ENCODE measurements around the gene MC3R.

Gene MC3R

GRCh38 chr20:56223352-56223751 lies 25.2 kb upstream of the MC3R start:
- no peaks in the 10 kb centered on the region for H3K36me3 ChIP-seq (ENCODE audit: insufficient read depth, low read length)
- no peak overlapping the region for H3K9ac ChIP-seq (ENCODE audit: low read depth, low read length)
- H3K9me3 ChIP-seq (ENCODE audit: control insufficient read depth, insufficient read depth, low read length) = peaks cover 4% of the 10 kb centered on the region; the same call in 1 of the 2 replicates
- H3K4me1 ChIP-seq (ENCODE audit: insufficient read depth, low read length) = no peaks in the 10 kb centered on the region

- H3K9me3 ChIP-seq (ENCODE audit: control insufficient read depth, insufficient read depth, low read length) = peaks cover 4% of the 10 kb centered on the region; the same call in 1 of the 2 replicates
- H3K9ac ChIP-seq (ENCODE audit: low read depth, low read length) = no peak overlapping the region
- no peaks in the 10 kb centered on the region for H3K4me1 ChIP-seq (ENCODE audit: insufficient read depth, low read length)
- H3K36me3 ChIP-seq (ENCODE audit: insufficient read depth, low read length) = no peaks in the 10 kb centered on the region
Measured at GRCh38 chr20:56228021-56228420, 20.5 kb upstream of the MC3R start.

- peaks cover 2% of the 10 kb centered on the region; the same call in 1 of the 2 replicates for H3K9me3 ChIP-seq (ENCODE audit: control insufficient read depth, insufficient read depth, low read length)
- H3K9ac ChIP-seq (ENCODE audit: low read depth, low read length) = no peak overlapping the region
- no peaks in the 10 kb centered on the region for H3K4me1 ChIP-seq (ENCODE audit: insufficient read depth, low read length)
- no peaks in the 10 kb centered on the region for H3K36me3 ChIP-seq (ENCODE audit: insufficient read depth, low read length)
Measured at GRCh38 chr20:56229812-56230211, 18.7 kb upstream of the MC3R start.

- Histone ChIP-seq H3K36me3 (ENCODE audit: insufficient read depth, low read length) (no peaks in the 10 kb centered on the region), H3K4me1 (ENCODE audit: insufficient read depth, low read length) (no peaks in the 10 kb centered on the region), H3K9me3 (ENCODE audit: control insufficient read depth, insufficient read depth, low read length) (no peaks in the 10 kb centered on the region; the same call in 1 of the 2 replicates)
Measured at GRCh38 chr20:56234110-56234509, 14.4 kb upstream of the MC3R start.

GRCh38 chr20:56237335-56237734 lies 11.2 kb upstream of the MC3R start:
- no peaks in the 10 kb centered on the region for H3K4me1 ChIP-seq (ENCODE audit: insufficient read depth, low read length)
- H3K36me3 ChIP-seq (ENCODE audit: insufficient read depth, low read length) = no peaks in the 10 kb centered on the region
- H3K9me3 ChIP-seq (ENCODE audit: control insufficient read depth, insufficient read depth, low read length) = no peaks in the 10 kb centered on the region; the same call in 1 of the 2 replicates
- no peak overlapping the region for H3K9ac ChIP-seq (ENCODE audit: low read depth, low read length)

More at GRCh38 chr20:56234110-56234509, 14.4 kb upstream of the MC3R start:
- H3K9ac ChIP-seq (ENCODE audit: low read depth, low read length) = no peak overlapping the region

DNA sequence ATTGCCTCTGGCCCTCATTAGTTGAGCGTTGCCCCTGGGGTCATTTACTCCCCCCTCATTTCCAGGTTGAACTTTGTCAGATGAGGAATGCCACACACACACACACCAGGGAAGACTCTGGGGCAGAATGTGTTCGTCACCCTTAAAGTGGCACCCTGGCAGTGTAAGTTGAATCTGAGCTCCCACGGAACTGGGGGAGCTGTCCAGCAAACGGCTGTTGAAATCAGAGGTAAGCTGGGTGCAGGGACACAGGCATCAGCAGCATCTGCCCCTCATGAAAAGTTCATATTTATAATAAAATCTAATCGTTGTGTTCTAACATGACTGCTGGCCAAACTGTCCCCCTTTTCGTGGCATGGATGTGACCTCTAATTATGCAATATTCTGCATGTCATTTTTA lies 4.3 kb upstream of the MC3R start:
- Histone ChIP-seq H3K9me3 (ENCODE audit: control insufficient read depth, insufficient read depth, low read length) (no peaks in the 10 kb centered on the region), H3K4me1 (ENCODE audit: insufficient read depth, low read length) (no peaks in the 10 kb centered on the region), H3K36me3 (ENCODE audit: insufficient read depth, low read length) (no peaks in the 10 kb centered on the region), H3K9ac (ENCODE audit: low read depth, low read length) (no peak overlapping the region)

- Histone ChIP-seq H3K9me3 (ENCODE audit: control insufficient read depth, insufficient read depth, low read length) (no peaks in the 10 kb centered on the region), H3K36me3 (ENCODE audit: insufficient read depth, low read length) (no peaks in the 10 kb centered on the region), H3K4me1 (ENCODE audit: insufficient read depth, low read length) (no peaks in the 10 kb centered on the region), H3K9ac (ENCODE audit: low read depth, low read length) (no peak overlapping the region)
Measured at GRCh38 chr20:56245761-56246160, 2.8 kb upstream of the MC3R start.

GRCh38 chr20:56249244-56249955 lies 868 bp downstream of the MC3R start:
- H3K36me3 ChIP-seq (ENCODE audit: insufficient read depth, low read length) = no peaks in the 10 kb centered on the region
- no peaks in the 10 kb centered on the region for H3K4me1 ChIP-seq (ENCODE audit: insufficient read depth, low read length)
- H3K9ac ChIP-seq (ENCODE audit: low read depth, low read length) = no peak overlapping the region
- no peaks in the 10 kb centered on the region for H3K9me3 ChIP-seq (ENCODE audit: control insufficient read depth, insufficient read depth, low read length)

DNA sequence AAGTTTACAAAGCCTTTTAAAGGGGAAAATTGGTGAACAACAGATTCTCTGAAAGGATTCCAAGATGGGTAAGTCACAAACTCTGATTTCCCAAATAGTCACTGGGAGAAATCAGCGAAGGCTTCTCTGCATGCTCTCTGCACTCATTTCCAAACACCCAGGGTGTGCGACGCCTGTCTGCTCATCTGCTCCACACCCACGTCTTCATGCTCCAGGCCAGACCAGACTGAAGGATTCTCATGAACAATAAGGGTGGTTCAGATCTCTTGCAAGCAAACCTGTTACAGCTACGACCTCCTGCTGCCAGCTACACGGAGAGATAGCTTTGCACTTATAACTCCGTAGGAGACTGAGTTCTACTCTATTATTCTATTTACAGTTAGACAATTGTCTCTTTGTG lies 1.4 kb downstream of the MC3R start:
- Histone ChIP-seq H3K9me3 (ENCODE audit: control insufficient read depth, insufficient read depth, low read length) (no peaks in the 10 kb centered on the region), H3K9ac (ENCODE audit: low read depth, low read length) (no peak overlapping the region), H3K4me1 (ENCODE audit: insufficient read depth, low read length) (no peaks in the 10 kb centered on the region), H3K36me3 (ENCODE audit: insufficient read depth, low read length) (no peaks in the 10 kb centered on the region)

- Histone ChIP-seq H3K9ac (ENCODE audit: low read depth, low read length) (no peak overlapping the region), H3K9me3 (ENCODE audit: control insufficient read depth, insufficient read depth, low read length) (no peaks in the 10 kb centered on the region), H3K36me3 (ENCODE audit: insufficient read depth, low read length) (no peaks in the 10 kb centered on the region), H3K4me1 (ENCODE audit: insufficient read depth, low read length) (no peaks in the 10 kb centered on the region)
Measured at GRCh38 chr20:56257604-56258003, 9.1 kb downstream of the MC3R start.

DNA sequence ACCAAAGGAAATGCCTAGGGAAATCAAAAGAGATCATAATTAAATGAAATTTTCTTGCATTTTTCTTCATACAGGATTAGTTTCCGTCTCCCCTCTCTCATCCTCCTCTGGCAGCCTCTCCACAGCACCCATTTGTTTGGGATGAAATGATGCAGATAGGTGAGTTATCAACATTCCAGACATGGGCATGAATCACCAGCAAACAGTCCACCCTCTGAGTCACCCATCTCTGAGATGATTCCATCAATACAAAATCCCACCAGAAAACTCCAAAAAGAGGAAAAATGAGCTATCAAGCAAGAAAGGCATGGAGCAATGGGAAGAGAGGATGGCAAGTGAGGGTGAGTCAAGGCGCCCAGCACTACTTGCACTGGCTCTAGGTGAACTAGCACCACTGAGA lies 11.4 kb downstream of the MC3R start:
- H3K4me1 ChIP-seq (ENCODE audit: insufficient read depth, low read length) = no peaks in the 10 kb centered on the region
- H3K9ac ChIP-seq (ENCODE audit: low read depth, low read length) = no peak overlapping the region
- H3K36me3 ChIP-seq (ENCODE audit: insufficient read depth, low read length) = no peaks in the 10 kb centered on the region
- no peaks in the 10 kb centered on the region for H3K9me3 ChIP-seq (ENCODE audit: control insufficient read depth, insufficient read depth, low read length)

DNA sequence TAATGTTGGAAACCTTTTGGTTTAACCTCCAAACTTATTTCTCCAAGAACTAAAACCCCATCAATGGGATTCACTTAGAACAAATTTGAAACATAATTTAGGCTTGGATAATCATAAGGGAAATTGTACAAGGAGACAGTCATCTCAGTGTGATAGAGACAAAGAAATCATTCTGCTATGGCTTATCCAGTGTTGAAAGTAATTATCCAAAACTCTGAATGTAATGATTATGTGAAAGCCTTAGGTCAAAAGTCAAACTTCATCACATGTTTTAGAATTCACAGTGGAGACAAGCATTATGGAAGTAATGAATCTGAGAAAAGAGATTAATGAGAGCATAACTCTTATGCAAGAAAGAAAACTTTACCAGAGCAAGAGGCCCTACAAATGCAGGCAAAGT lies 20.0 kb downstream of the MC3R start:
- no peaks in the 10 kb centered on the region for H3K36me3 ChIP-seq (ENCODE audit: insufficient read depth, low read length)
- H3K9ac ChIP-seq (ENCODE audit: low read depth, low read length) = no peak overlapping the region
- no peaks in the 10 kb centered on the region for H3K9me3 ChIP-seq (ENCODE audit: control insufficient read depth, insufficient read depth, low read length)
- H3K4me1 ChIP-seq (ENCODE audit: insufficient read depth, low read length) = no peaks in the 10 kb centered on the region

DNA sequence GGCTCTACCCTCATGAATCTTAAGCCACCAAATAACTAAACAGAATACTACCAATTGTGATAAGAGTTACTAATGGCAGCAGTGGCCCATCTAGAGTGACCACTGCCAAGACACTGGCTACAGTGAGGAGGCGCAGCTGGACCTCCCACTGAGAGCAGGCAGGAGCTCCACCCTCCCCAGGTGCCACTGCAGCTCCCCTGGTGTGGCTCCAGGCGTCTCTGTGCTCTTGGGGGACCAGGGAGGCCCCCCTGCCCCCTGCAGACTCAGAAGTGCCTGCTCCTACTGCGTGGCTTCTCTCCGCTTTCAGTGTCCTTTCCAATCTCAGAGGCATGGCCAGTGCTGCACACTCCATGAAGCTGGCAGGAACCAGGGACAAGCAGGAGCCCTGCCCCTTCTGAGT lies 23.4 kb downstream of the MC3R start:
- no peaks in the 10 kb centered on the region for H3K9me3 ChIP-seq (ENCODE audit: control insufficient read depth, insufficient read depth, low read length)
- H3K9ac ChIP-seq (ENCODE audit: low read depth, low read length) = no peak overlapping the region
- no peaks in the 10 kb centered on the region for H3K4me1 ChIP-seq (ENCODE audit: insufficient read depth, low read length)
- H3K36me3 ChIP-seq (ENCODE audit: insufficient read depth, low read length) = no peaks in the 10 kb centered on the region

GRCh38 chr20:56273491-56273890 lies 25.0 kb downstream of the MC3R start:
- H3K9me3 ChIP-seq (ENCODE audit: control insufficient read depth, insufficient read depth, low read length) = no peaks in the 10 kb centered on the region
- H3K9ac ChIP-seq (ENCODE audit: low read depth, low read length) = no peak overlapping the region
- H3K36me3 ChIP-seq (ENCODE audit: insufficient read depth, low read length) = no peaks in the 10 kb centered on the region
- H3K4me1 ChIP-seq (ENCODE audit: insufficient read depth, low read length) = no peaks in the 10 kb centered on the region

DNA sequence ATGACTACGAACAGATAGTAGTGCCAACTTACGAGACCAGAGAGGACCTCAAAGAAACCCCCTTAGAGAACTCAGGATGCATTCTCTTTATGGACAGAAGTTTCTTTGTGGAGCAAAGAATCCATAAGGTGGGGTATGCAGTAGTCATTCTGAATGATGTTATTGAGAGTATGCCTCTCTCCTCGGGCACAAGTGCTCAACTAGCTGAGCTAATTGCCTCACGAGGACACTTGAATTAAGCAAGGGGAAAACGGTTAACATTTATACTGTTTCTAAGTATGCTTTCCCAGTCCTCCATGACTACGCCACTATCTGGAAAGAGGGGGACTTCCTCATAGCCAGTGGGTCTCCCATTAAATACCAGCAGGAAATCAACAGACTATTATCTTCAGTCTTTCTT lies 25.6 kb downstream of the MC3R start:
- Histone ChIP-seq H3K36me3 (ENCODE audit: insufficient read depth, low read length) (no peaks in the 10 kb centered on the region), H3K9ac (ENCODE audit: low read depth, low read length) (no peak overlapping the region), H3K9me3 (ENCODE audit: control insufficient read depth, insufficient read depth, low read length) (no peaks in the 10 kb centered on the region), H3K4me1 (ENCODE audit: insufficient read depth, low read length) (no peaks in the 10 kb centered on the region)
